Thyroid gland (tissue), 4 donors: ENCODE data around the gene SAXO1.

Experiments used
- CTCF ChIP-seq, 6 experiments: fragments of 200-600 bp in 3 of 6; fragments of 450-650 bp in 3 of 6; sonication (generic) in 3 of 6; IDR thresholded peaks; one replicate each; pipeline ENCODE4 v1.5.1; 2016 to 2019; ENCODE audit warnings: antibody characterized with exemption in 6 of 6, mild to moderate bottlenecking in 2 of 6, inconsistent platforms in 1 of 6, moderate library complexity in 1 of 6
- POLR2A ChIP-seq, 2 donors: fragments of 450-650 bp; IDR thresholded peaks; one replicate each; pipeline ENCODE4 v1.6.1; 2017; ENCODE audit warnings: antibody characterized with exemption in 2 of 2, mild to moderate bottlenecking in 2 of 2, moderate library complexity in 1 of 2

GRCh38 chr9:18985996-18986395, 47.0 kb downstream of the SAXO1 start:
- TF ChIP-seq CTCF (IDR thresholded peaks at IDR 0.05) (no peak), POLR2A (IDR thresholded peaks at IDR 0.05) (no peak)
